Loucy (cell line): Measurements from ENCODE around the gene CARD19.

Experiments
- H2AFZ ChIP-seq: fragments of 200-600 bp; sonication (generic); 2 replicates; pipeline ENCODE4 v1.6.0; 2016; ENCODE audit warnings: antibody characterized with exemption, mild to moderate bottlenecking, low read length, moderate library complexity
- H3F3A ChIP-seq: fragments of 200-600 bp; 2 replicates; pipeline ENCODE4 v1.6.0; 2016; ENCODE audit warnings: antibody characterized with exemption, low read depth, mild to moderate bottlenecking
- H3K27me3 ChIP-seq: fragments of 200-600 bp; sonication (generic); 2 replicates; pipeline ENCODE4 v1.6.1; 2014; ENCODE audit warnings: low read length, mild to moderate bottlenecking; ENCODE audit not compliant: insufficient read depth, poor library complexity, severe bottlenecking
- H3K36me3 ChIP-seq: fragments of 200-600 bp; sonication (generic); 2 replicates; pipeline ENCODE4 v1.6.1; 2016; ENCODE audit warnings: low read length; ENCODE audit not compliant: insufficient read depth
- H3K4me1 ChIP-seq: fragments of 200-600 bp; sonication (generic); 2 replicates; pipeline ENCODE4 v1.5.1; 2014; ENCODE audit warnings: low read length, mild to moderate bottlenecking; ENCODE audit not compliant: insufficient read depth, poor library complexity, severe bottlenecking
- H3K4me2 ChIP-seq: fragments of 200-600 bp; sonication (generic); 2 replicates; pipeline ENCODE4 v1.6.0; 2014; ENCODE audit warnings: antibody characterized with exemption, low read length, low read depth, mild to moderate bottlenecking; ENCODE audit not compliant: poor library complexity, severe bottlenecking
- H3K4me3 ChIP-seq: fragments of 200-600 bp; sonication (generic); 2 replicates; pipeline ENCODE4 v1.5.1; 2014; ENCODE audit warnings: low read length, mild to moderate bottlenecking, mixed read lengths; ENCODE audit not compliant: poor library complexity, severe bottlenecking
- H3K79me2 ChIP-seq: fragments of 200-600 bp; sonication (generic); 2 replicates; pipeline ENCODE4 v1.6.1; 2014; ENCODE audit warnings: low read length; ENCODE audit not compliant: insufficient read depth
- H3K9ac ChIP-seq: fragments of 200-600 bp; sonication (generic); 2 replicates; pipeline ENCODE4 v1.6.0; 2014; ENCODE audit warnings: mild to moderate bottlenecking, low read depth, low read length, moderate library complexity; ENCODE audit not compliant: poor library complexity, severe bottlenecking
- H3K9me2 ChIP-seq: fragments of 200-600 bp; sonication (generic); replicated peaks from 2 replicates; pipeline ENCODE4 v1.6.1; 2016; ENCODE audit warnings: low read depth, low read length, mixed read lengths
- H3K9me3 ChIP-seq: fragments of 200-600 bp; sonication (generic); 2 replicates; pipeline ENCODE4 v1.6.1; 2014; ENCODE audit warnings: mild to moderate bottlenecking, antibody characterized with exemption, low read length, low read depth; ENCODE audit not compliant: insufficient read depth
- H4K20me1 ChIP-seq: fragments of 200-600 bp; sonication (generic); 2 replicates; pipeline ENCODE4 v1.6.0; 2014; ENCODE audit warnings: antibody characterized with exemption, low read length, mild to moderate bottlenecking; ENCODE audit not compliant: insufficient read depth, poor library complexity, severe bottlenecking
- EZH2phosphoT487 ChIP-seq: fragments of 200-600 bp; IDR thresholded peaks from 2 replicates; pipeline ENCODE4 v1.6.1; 2018; ENCODE audit warnings: antibody characterized with exemption, mild to moderate bottlenecking, moderate library complexity, borderline replicate concordance
- TF ChIP-seq, protein P1 (sequence below): fragments of 200-600 bp; sonication (generic); conservative IDR thresholded peaks from 2 replicates; pipeline ENCODE4 v1.5.1; 2014; ENCODE audit warnings: mild to moderate bottlenecking, antibody characterized with exemption, low read length

The CARD19 gene

GRCh38 chr9:93057703-93058354 is 38.2 kb upstream of the CARD19 start:
- Histone ChIP-seq H2AFZ (no peak overlapping the region), H3K4me3 (no peak overlapping the region), H3K9me2 (no peaks in the 10 kb centered on the region), H3K9ac (no peak overlapping the region), H3K4me2 (no peak overlapping the region), H3K36me3 (no peaks in the 10 kb centered on the region), H3F3A (no peaks in the 10 kb centered on the region), H3K4me1 (peaks cover 44% of the 10 kb centered on the region), H3K79me2 (no peaks in the 10 kb centered on the region), H3K27me3 (no peaks in the 10 kb centered on the region), H4K20me1 (no peaks in the 10 kb centered on the region), H3K9me3 (no peaks in the 10 kb centered on the region)
- no peak for TF ChIP-seq EZH2phosphoT487
- TF ChIP-seq, protein P1, sequence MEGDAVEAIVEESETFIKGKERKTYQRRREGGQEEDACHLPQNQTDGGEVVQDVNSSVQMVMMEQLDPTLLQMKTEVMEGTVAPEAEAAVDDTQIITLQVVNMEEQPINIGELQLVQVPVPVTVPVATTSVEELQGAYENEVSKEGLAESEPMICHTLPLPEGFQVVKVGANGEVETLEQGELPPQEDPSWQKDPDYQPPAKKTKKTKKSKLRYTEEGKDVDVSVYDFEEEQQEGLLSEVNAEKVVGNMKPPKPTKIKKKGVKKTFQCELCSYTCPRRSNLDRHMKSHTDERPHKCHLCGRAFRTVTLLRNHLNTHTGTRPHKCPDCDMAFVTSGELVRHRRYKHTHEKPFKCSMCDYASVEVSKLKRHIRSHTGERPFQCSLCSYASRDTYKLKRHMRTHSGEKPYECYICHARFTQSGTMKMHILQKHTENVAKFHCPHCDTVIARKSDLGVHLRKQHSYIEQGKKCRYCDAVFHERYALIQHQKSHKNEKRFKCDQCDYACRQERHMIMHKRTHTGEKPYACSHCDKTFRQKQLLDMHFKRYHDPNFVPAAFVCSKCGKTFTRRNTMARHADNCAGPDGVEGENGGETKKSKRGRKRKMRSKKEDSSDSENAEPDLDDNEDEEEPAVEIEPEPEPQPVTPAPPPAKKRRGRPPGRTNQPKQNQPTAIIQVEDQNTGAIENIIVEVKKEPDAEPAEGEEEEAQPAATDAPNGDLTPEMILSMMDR: no peak

- no peaks in the 10 kb centered on the region for H3K36me3 ChIP-seq
- no peaks in the 10 kb centered on the region for H3K9me2 ChIP-seq
- H3K27me3 ChIP-seq: no peaks in the 10 kb centered on the region
- no peak within 1 kb of the TSS for H3K9ac ChIP-seq
- no peak within 1 kb of the TSS for H2AFZ ChIP-seq
- H3K4me1 ChIP-seq: peaks cover 44% of the 10 kb centered on the region
- H4K20me1 ChIP-seq: no peaks in the 10 kb centered on the region
- H3K4me2 ChIP-seq: no peak within 1 kb of the TSS
- no peaks in the 10 kb centered on the region for H3K9me3 ChIP-seq
- 0 out of 2 replicates have a peak, but pooled peaks cover 2% of the 10 kb centered on the region for H3F3A ChIP-seq
- TF ChIP-seq, protein P1: no peak
- no peak for TF ChIP-seq EZH2phosphoT487
- no peaks in the 10 kb centered on the region for H3K79me2 ChIP-seq
- H3K4me3 ChIP-seq: no peak within 1 kb of the TSS
These were observed 37.5 kb upstream of the CARD19 start, which contains the start of gene SUSD3 for GRCh38 chr9:93058355-93059010. SUSD3 (plus strand) TSS chr9:93058701; CDS start chr9:93058743, 42 bp downstream.

GRCh38 chr9:93059011-93059714 is 36.9 kb upstream of the CARD19 start:
- H3K9ac ChIP-seq: no peak overlapping the region
- peaks cover 44% of the 10 kb centered on the region for H3K4me1 ChIP-seq
- no peak overlapping the region for H3K4me3 ChIP-seq
- H3K4me2 ChIP-seq: no peak overlapping the region
- TF ChIP-seq, protein P1: no peak
- TF ChIP-seq EZH2phosphoT487: no peak
- no peaks in the 10 kb centered on the region for H3K9me3 ChIP-seq
- no peaks in the 10 kb centered on the region for H3K79me2 ChIP-seq
- peaks cover 8% of the 10 kb centered on the region; the same call in 1 of the 2 replicates for H3F3A ChIP-seq
- H3K36me3 ChIP-seq: no peaks in the 10 kb centered on the region
- no peaks in the 10 kb centered on the region for H3K27me3 ChIP-seq
- no peaks in the 10 kb centered on the region for H4K20me1 ChIP-seq
- no peak overlapping the region for H2AFZ ChIP-seq
- H3K9me2 ChIP-seq: no peaks in the 10 kb centered on the region
